Endothelial cell of umbilical vein (primary cell): Measurements from ENCODE around the gene GABBR2.

Experiments used
- EZH2 ChIP-seq: IDR thresholded peaks from 2 replicates; pipeline ENCODE4 v1.6.1; 2012; ENCODE audit warnings: borderline replicate concordance, low read depth, mild to moderate bottlenecking, moderate library complexity, low read length, inconsistent platforms; ENCODE audit not compliant: severe bottlenecking
- FOS ChIP-seq: IDR thresholded peaks from 2 replicates; pipeline ENCODE4 v1.6.1; 2011; ENCODE audit warnings: mild to moderate bottlenecking, low read length, moderate library complexity, borderline replicate concordance; ENCODE audit not compliant: insufficient read depth
- JUN ChIP-seq: IDR thresholded peaks from 2 replicates; pipeline ENCODE4 v1.6.1; 2011; ENCODE audit warnings: borderline replicate concordance, low read depth; ENCODE audit not compliant: insufficient read length, insufficient read depth
- MYC ChIP-seq: IDR thresholded peaks from one replicate; pipeline ENCODE4 v1.6.1; 2011; ENCODE audit warnings: mild to moderate bottlenecking, low read depth, low read length
- POLR2A ChIP-seq: IDR thresholded peaks from 2 replicates; pipeline ENCODE4 v1.6.1; 2012; ENCODE audit warnings: low read depth, mild to moderate bottlenecking, control low read depth, low read length
- POLR2AphosphoS5 ChIP-seq: IDR thresholded peaks from 2 replicates; pipeline ENCODE4 v1.6.1; 2012; ENCODE audit warnings: low read depth, mild to moderate bottlenecking, control low read depth, low read length, moderate library complexity; ENCODE audit not compliant: insufficient read depth
- TF ChIP-seq, protein P1 (sequence below), 2 donors: IDR thresholded peaks; 1 replicate in 1 of 2; 2 replicates in 1 of 2; pipeline ENCODE4 v1.5.1; 2011; ENCODE audit warnings: low read length in 2 of 2, mild to moderate bottlenecking in 2 of 2, moderate library complexity in 2 of 2, control low read depth in 1 of 2, inconsistent platforms in 1 of 2, low read depth in 1 of 2; ENCODE audit not compliant: insufficient read depth in 1 of 2; ENCODE audit errors: extremely low read depth in 1 of 2
- TF ChIP-seq, protein P2 (sequence below): IDR thresholded peaks from 2 replicates; pipeline ENCODE4 v1.6.1; 2011; ENCODE audit not compliant: insufficient read depth, insufficient read length

- TF ChIP-seq, protein P1, sequence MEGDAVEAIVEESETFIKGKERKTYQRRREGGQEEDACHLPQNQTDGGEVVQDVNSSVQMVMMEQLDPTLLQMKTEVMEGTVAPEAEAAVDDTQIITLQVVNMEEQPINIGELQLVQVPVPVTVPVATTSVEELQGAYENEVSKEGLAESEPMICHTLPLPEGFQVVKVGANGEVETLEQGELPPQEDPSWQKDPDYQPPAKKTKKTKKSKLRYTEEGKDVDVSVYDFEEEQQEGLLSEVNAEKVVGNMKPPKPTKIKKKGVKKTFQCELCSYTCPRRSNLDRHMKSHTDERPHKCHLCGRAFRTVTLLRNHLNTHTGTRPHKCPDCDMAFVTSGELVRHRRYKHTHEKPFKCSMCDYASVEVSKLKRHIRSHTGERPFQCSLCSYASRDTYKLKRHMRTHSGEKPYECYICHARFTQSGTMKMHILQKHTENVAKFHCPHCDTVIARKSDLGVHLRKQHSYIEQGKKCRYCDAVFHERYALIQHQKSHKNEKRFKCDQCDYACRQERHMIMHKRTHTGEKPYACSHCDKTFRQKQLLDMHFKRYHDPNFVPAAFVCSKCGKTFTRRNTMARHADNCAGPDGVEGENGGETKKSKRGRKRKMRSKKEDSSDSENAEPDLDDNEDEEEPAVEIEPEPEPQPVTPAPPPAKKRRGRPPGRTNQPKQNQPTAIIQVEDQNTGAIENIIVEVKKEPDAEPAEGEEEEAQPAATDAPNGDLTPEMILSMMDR (IDR thresholded peaks at IDR 0.05; ENCODE audit: extremely low read depth in 1 of 2, insufficient read depth in 1 of 2, low read depth in 1 of 2, low read length in 2 of 2) = no peak
- TF ChIP-seq POLR2AphosphoS5 (no peak), POLR2A (no peak), EZH2 (no peak), MYC (no peak), FOS (no peak), JUN (no peak)
- TF ChIP-seq, protein P2, sequence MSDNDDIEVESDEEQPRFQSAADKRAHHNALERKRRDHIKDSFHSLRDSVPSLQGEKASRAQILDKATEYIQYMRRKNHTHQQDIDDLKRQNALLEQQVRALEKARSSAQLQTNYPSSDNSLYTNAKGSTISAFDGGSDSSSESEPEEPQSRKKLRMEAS = no peak
These were observed 252.6 kb downstream of the GABBR2 start for GRCh38 chr9:98456156-98456613.
